Suprapubic skin (tissue), 3 donors: Measurements from ENCODE around the gene PPP4R2.

Experiments
- CTCF ChIP-seq, 2 donors: fragments of 200-600 bp in 1 of 2; fragments of 450-650 bp in 1 of 2; sonication (generic) in 1 of 2; IDR thresholded peaks; one replicate each; pipeline ENCODE4 v1.5.1; 2016 to 2019; ENCODE audit warnings: antibody characterized with exemption in 2 of 2, mild to moderate bottlenecking in 1 of 2, moderate library complexity in 1 of 2
- EP300 ChIP-seq: sonication (generic); formaldehyde crosslinking; IDR thresholded peaks from one replicate; pipeline ENCODE4 v1.6.1; 2017; ENCODE audit warnings: antibody characterized with exemption

- TF ChIP-seq CTCF (IDR thresholded peaks at IDR 0.05) (no peak), EP300 (no peak)
Measured at GRCh38 chr3:73026760-73027113, 30.1 kb downstream of the PPP4R2 start.
